Stimulated activated CD4-positive, alpha-beta T cell treated with anti-CD3 and anti-CD28 coated beads, Interleukin-15, amount 100 ng/mL, for 1 hour (primary cell): Measurements from ENCODE around the gene MELK.

Experiments
- DNase-seq, 2 donors: peaks; one replicate each; pipeline ENCODE4 v3.0.0-alpha.2; 2020; ENCODE audit warnings: low read depth in 1 of 2, low spot score in 1 of 2

MELK gene

DNA sequence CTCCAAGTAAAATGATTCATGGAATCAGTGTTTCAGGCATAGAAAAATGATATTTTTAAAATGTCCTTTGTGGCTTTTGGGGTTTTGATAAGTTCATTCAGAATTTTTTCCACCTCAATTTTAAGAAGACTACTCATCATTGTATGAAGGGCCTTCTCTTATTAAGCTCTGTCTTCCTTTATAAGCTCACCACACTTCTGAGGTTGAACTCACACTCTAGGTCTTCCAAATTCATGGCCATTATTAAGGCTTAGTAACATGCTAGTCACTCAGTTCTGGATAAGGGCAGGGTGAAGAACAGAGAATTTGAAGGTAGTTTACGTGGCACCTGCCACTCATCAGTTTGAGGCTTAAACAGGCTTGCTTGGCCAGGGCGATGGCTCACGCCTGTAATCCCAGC is 4.2 kb downstream of the MELK start:
- DNase-seq: no peak

DNA sequence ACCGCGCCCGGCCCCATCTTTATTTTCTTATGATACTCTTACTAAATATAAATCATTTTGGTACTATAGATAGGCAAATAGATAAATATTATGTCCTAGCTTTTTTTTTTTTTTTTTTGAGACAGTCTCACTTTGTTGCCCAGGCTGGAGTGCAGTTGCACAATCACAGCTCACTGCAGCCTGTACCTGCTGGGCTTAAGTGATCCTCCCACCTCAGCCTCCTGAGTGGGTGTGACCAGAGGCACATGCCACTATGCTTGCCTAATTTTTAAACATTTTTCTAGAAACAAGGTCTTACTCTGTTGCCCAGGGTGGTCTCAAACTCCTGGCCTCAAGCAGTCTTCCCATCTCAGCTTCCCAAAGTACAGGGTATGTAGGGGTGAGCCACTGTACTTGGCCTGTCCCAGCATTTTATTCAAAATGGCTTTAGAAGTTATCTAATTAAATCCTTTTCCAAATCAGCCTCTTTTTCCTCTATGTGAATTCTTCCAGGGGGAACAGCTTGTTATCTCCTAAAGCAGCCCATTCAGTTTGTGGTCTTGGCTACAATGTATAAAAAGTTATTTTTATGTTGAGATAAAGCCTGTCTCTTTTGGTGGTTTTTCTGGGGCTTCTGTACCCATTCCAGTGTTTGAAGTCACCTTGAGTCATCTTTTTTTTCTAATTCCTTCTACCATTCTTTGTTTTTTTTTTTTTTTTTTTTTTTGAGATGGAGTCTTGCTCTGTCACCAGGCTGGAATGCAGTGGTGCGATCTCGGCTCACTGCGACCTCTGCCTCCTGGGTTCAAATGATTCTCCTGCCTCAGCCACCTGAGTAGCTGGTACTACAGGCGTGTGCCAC is 12.1 kb downstream of the MELK start:
- no peak for DNase-seq

DNA sequence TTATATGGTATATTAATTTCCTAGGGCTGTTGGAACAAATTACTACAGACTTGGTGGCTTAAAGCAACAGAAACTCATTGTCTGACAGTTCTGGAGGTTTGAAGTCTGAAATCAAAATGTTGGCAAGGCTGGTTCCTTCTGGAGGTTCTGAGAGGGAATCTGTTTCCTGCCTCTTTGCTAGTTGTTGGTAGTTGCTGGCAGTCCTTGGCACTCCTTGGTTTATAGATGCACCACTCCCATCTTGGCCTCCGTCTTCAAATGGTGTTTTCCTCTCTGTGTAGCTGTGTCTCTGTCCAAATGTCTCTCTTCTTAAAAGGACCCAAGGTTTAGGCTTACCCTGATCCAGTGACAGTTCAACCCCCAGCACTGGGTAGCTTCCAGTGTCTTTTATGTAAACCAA is 17.5 kb downstream of the MELK start:
- DNase-seq: no peak

DNA sequence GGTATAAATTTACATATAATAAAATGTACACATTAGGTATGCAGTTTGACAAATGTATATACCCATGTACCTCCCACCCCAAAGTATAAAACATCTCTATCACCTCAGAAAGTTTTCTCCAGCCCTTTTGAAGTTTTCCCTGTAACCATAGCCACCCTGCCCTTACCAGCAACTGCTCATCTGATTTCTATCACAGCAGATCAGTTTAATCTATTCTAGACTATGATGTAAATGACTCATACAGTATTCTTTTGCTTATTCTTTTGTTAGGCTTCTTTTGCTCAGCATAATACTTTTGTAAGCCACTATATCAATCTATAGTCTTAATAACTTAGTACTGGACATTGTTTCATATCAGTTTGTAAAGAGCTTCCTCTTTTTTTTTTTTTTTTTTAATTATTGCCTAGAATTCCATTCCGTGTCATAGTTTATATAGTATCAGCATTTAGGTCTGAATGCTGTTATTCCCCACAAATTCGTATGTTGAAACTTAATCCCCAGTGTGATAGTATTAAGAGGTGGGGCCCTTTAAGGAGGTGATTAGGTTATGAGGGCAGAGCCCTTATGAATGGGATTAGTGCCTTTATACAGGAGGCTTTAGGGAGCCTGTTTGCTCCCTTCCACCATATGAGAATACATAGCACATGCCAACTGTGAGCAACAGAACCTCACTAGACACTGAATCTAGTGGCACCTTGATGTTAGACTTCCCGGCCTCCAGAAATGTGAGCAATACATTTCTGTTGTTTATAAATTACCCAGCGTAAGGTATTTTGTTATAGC is 20.3 kb downstream of the MELK start:
- DNase-seq: no peak

DNA sequence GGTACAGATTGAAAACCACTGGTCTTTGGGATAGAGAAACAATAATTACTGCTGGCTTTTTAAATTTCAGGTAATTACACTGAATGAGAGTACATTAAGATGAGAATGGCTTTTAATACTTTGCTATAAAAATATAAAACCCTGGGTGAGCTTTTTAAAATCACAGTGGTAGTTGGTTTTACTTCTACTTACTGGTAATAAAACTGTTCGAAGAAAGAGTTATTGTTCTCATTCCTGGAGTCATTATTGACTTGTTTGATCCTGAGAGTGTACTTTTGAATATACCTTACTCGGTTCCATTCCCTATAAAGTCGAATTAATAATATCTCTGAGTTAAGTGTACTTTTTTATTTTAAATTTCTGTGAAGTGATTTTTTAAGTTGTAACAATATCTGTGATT is 21.5 kb downstream of the MELK start:
- no peak for DNase-seq

DNA sequence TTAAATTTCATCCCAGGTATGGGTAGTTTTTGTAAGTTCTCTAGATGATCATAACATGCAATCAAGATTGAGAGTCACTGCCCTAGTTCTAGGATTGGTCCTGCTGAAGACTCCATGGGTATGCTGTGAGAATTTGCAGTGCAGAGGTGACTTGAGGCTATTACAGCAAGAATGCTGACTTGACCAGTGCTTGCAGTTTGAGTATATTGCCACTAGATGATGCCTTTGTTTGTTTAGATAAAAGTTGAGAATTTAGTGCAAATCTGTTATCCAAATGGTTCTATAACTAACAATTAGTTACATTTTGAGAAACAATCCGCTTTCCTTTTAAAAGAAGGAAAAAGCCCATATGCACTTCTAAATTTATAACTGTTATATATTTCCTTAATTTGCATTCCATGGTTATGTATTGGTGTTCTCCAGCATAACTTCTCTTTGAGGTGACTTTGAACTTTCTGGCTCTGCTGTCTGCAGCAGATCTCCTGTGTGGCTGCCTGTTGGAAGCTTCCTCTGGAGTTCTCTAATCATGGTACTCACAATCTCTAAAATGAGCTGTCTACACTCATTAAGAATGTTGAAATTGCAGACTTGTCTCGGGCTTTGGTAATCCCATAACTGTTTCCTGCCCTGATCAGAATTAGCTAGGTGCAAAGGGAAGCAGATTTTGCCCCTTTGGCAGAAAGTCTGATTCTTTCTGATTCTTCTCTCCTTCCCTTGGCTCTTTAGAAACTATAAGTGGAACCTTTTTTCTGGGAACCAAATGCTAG is 24.9 kb downstream of the MELK start:
- no peak for DNase-seq

DNA sequence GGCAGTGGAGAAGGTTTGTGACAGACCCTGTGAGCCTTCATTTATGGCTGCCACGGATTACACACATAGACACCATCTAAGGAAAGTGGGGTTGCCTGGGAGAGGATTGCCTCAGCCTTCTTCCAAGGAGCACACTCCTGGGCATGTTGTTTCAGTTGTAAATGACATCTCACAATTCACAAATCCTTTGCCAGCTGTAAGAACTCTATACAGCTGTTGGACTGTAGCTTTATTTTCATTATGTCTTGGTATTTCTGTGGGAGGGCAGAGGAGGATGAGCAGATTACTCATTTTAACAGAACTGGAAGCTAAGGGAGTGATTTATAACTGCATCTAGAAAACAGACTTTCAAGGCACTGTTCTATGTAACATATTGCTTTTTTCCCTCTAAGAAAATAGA is 25.6 kb downstream of the MELK start:
- no peak for DNase-seq

DNA sequence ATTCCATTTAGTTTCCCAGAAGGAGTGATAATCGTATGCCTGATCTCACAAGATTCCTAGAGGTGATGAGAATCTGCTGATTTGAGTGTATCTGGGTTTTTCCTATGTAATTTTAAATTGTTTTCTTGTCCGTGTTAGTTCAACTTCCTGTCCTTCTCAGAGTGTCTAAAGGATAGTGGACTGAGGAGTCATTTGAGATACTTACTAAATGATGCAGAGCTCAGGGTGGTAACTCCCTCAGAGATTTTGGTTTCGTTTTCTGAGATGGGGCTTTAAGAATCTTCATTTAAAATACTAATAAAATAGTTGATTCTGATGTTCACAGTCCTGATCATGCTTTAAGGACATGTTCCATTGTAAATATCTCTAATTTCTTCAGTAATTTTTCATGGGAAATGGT is 30.3 kb downstream of the MELK start:
- DNase-seq: no peak

DNA sequence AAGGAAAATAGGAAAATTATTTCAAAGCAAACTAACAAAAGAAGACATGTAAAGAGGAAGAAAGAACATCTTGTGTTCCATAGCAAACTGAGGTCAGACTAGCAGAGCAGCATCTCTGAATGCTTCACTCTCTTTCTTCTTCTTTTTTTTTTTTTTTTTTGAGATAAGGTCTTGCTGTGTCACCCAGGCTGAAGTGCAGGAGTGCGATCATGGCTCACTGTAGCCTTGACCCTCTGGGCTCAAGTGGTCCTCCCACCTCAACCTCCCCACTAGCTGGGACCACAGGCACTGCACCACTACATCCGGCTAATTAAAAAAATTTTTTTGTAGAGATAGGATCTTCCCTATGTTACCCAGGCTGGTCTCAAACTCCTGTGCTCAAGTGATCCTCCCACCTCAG is 36.6 kb downstream of the MELK start:
- no peak for DNase-seq

DNA sequence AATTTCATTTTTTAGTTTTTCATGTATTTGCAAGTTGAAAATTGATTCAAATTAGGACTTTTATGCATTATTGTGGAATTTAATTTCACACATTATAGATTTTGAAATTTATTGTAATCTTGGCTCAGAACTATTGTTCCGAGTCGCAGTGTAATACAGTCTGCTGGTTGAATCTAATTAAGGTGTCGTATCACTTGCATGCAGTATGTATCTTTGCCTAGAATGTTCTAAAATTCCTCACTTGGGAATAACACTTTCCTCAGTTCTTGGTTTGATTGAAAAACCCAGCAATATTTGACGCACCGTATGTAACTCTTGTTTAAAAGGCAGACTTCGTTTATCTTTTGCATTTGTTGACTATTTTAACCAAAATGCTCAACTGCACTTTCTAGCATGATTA is 49.4 kb downstream of the MELK start:
- DNase-seq: no peak

DNA sequence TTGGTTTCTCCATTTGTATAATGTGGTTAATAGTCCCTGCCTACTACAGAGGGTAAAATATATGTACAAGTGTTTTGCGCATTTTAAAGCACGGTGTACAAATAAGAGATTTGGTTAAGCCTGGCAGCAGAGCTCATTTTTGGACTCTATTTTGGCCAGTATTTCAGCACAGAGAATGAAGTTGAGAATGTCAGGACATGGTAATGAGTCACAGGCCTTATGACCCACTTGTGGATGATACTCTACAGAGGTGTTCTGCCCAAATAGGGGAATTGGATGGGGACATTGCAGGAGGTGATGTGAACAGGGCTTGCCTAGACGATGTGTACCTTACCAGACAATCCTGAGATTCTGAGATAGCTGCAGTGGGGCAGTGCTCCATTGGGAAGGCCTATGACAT is 50.6 kb downstream of the MELK start:
- DNase-seq: no peak

DNA sequence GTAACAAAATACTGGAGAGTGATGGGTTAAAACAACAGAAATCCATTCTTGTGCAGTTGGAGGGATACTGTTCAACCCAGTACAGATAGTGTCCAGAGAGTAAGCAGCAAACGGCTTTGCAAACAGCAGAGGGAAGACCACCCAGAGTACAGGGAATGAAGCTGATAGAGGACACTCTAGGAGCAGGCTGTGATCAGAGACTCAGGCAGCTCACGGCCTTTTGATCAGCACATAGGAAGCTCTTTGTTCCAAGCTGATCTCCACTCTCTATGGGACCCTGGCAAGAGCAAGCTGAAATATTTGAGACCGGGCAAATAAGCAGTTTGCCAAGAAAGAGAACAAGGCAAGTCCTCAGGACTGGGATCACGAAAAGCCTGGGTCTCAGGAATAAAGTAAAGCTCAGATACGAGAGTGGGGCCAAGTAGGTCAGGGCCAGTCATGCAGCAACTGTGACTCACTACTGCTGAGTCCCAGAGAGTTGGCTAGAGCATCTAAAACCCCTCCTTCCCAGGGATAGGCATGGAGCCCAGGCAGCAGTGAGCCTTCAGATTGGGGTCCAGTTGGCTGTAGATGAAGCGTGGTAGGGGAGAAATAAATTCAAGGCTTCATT is 52.4 kb downstream of the MELK start:
- no peak for DNase-seq

DNA sequence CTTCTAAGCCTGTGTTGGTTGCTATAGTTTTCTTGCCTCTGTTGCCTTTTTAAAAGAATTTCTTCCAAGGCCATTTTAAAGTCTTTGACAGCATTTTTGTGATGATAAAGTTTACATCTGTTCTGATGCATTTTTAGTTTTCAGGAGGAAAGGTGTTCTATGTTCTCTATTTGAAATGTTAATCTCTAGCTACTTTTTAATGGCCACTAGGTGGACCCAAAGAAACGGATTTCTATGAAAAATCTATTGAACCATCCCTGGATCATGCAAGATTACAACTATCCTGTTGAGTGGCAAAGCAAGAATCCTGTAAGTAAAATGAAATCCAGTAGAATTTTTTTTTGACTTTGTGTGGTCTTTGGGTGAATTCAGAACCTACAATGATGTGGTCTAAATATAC is 60.2 kb downstream of the MELK start:
- no peak for DNase-seq

DNA sequence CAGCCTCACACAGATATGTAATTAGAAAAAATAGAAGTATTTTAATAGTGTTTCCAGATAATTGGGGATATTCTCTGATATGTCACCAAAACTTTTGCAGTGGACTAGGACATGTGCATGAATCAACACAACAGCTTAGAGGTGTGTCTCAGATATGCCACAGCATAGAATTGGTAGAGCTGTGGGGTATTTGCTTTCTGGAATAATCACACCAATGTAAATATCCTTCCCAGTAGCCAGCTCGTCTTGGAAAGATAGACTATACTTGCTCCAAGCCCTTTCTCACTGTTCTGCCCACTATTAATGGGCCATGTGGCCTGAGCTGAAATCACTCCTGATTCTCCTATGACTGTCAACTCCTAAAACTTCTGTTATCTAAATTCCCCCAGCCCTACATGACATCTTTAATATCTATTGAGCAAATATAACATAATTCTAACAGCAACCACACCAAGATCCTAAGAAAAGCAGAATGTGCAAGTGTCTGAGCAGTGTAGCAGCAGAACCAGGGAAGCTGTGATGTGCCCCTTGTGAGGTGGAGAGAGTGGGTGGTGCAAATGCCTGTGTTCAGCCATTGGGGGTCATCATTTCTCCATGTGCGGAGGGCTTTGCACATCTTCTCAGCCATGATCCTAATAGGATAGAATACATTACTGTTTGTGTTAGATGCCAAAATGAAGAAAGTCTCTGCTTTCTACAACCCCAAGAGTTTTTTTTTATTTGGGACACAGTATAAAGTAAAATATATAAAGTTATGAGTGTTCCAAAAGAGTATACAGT is 65.0 kb downstream of the MELK start:
- no peak for DNase-seq

DNA sequence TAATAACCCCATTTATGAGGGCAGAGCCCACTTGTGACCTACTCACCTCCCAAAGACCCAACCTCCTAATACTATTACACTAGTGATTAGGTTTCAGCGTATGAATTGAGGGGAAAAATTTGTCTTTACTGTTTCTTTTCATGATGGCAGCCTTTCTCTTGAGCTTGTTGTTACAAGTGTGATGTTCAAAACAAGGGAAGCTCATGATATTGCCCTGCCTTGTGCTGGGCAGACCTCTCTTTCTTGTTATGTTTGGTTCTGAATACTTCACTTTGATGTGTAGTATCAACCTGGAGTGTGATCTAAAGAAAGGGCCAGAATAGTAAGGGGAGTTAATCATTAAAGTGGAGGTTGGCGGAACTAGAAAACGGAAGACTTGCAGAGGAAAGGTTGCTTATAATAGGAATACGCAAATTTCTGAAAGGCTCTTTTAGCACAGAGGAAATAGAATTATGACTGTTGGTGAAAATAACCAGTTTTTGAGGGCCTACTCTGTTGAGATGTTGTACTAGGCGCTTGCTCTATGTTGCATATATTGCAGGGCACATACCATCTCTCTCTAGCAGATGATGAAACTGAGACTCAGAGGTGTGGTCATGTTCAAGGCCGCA is 68.2 kb downstream of the MELK start:
- DNase-seq: no peak

DNA sequence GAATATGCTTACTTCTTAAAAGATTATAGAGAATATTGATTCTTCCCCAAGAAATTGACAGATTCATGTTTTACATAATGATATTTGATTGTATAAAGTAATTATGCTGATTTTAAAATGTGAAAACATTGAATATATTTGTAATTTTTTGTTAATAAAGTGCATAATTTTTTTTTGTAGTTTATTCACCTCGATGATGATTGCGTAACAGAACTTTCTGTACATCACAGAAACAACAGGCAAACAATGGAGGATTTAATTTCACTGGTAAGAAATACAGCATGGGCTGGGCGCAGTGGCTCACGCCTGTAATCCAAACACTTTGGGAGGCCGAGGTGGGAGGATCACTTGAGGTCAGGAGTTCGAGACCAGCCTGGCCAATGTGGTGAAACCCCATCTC is 70.1 kb downstream of the MELK start:
- DNase-seq: no peak

DNA sequence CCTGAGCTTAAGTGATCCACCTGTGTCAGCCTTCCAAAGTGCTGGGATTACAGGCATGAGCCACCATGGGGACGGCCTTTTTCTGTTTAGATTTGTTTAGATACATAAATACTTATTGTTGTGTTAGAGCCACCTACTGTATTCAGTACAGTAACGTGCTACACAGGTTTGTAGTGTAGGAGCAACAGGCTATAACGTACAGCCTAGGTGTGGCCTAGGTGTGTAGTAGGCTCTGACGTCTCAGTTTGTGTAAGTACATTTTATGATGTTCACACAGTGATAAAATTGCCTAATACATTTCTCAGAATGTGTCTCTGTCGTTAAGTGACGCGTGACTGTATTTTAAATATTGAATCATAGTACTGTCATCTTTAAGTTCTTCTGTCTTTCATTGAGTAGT is 84.1 kb downstream of the MELK start:
- DNase-seq: no peak

DNA sequence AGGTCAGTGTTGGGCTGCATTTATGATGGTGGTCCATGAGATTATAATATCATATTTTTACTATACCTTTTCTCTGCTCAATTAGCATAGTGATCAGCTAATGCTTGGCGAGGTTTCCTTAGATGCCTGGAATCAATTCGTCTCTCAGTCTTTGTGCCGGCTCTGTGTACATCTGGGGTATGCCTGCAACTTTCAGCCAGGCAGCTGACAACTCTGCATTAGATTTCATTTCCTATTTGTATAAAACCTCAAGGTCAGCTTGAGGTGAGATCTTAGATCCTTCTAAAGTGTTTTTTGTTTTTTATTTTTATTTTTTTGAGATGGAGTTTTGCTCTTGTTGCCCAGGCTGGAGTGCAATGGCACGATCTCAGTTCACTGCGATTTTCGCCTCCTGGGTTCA is 86.8 kb downstream of the MELK start:
- DNase-seq: no peak

DNA sequence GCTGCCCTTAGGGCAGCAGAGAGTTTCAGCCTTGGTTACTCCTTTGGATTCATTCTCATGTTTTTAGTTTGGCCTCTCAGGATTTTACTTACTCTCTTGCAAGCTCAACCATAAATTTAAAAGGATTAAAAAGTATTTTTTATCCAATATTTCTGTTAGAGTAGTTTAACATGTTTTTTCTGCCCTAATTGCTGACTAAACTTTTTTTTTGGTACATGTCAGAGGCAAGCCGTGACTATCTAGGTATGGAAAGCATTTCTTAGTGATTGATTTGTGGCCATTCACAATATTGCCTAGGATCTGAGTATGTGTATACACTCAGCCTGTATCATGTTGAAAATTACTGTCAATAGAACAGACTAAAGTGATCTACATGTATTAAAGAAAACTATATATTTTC is 92.1 kb downstream of the MELK start:
- DNase-seq: no peak

DNA sequence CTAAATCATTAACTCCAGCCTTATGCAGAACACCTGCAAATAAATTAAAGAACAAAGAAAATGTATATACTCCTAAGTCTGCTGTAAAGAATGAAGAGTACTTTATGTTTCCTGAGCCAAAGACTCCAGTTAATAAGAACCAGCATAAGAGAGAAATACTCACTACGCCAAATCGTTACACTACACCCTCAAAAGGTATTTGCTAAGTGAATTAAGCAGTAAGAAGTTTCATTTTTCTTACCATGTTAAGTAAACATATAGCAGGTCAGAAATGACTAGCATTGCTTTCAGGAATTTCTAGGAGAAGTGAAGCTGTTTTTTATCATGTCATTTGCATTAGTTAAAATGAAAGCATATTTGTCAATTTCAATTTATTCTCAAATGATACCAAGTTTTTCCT is 92.7 kb downstream of the MELK start:
- DNase-seq: no peak
